A549 (cell line): Measurements from ENCODE around the gene CHD9. TPM values are rescaled to one million over a fixed set of nuclear protein-coding genes. Genes with fewer than 3 reads are reported as not detected.

Experiments used
- CHD4 ChIP-seq: fragments of 200-600 bp; sonication (generic); IDR thresholded peaks from 2 replicates; pipeline ENCODE4 v1.6.1; 2016; ENCODE audit warnings: antibody characterized with exemption, mild to moderate bottlenecking, borderline replicate concordance
- EHMT2 ChIP-seq: fragments of 200-600 bp; sonication (generic); IDR thresholded peaks from 2 replicates; pipeline ENCODE4 v1.6.1; 2016; ENCODE audit warnings: antibody characterized with exemption, low read depth, mild to moderate bottlenecking, moderate library complexity
- FOSL2 ChIP-seq, 2 experiments: fragments of 450-650 bp in 1 of 2; fragments of >200 bp in 1 of 2; sonication (Bioruptor Twin) in 1 of 2; formaldehyde crosslinking; IDR thresholded peaks; 2 replicates each; pipeline versions ENCODE4 v1.5.0 to v1.6.1; 2016 to 2020; ENCODE audit warnings: mild to moderate bottlenecking in 1 of 2, moderate library complexity in 1 of 2
- FOXS1 ChIP-seq: fragments of 250-450 bp; sonication (Bioruptor Pico); IDR thresholded peaks from 2 replicates; pipeline ENCODE4 v1.5.0; 2020; ENCODE audit warnings: mild to moderate bottlenecking, moderate library complexity
- HEYL ChIP-seq: fragments of 250-450 bp; sonication (Bioruptor Pico); IDR thresholded peaks from 2 replicates; pipeline ENCODE4 v1.8.0; 2021; ENCODE audit warnings: mild to moderate bottlenecking, moderate library complexity
- HOXB5 ChIP-seq: fragments of 250-450 bp; sonication (Bioruptor Pico); IDR thresholded peaks from 2 replicates; pipeline ENCODE4 v1.5.0; 2020; ENCODE audit warnings: mild to moderate bottlenecking, moderate library complexity
- KDM1A ChIP-seq: fragments of 200-600 bp; sonication (generic); IDR thresholded peaks from 2 replicates; pipeline ENCODE4 v1.6.1; 2016; ENCODE audit warnings: low read depth, mild to moderate bottlenecking
- MAFK ChIP-seq: fragments of 450-650 bp; IDR thresholded peaks from 2 replicates; pipeline ENCODE4 v1.6.1; 2014; ENCODE audit not compliant: partially characterized antibody
- PHF8 ChIP-seq: fragments of 200-600 bp; sonication (generic); IDR thresholded peaks from 2 replicates; pipeline ENCODE4 v1.6.1; 2016; ENCODE audit warnings: low read depth, mild to moderate bottlenecking, antibody characterized with exemption, moderate library complexity, borderline replicate concordance
- RARB ChIP-seq: fragments of 250-450 bp; sonication (Bioruptor Pico); IDR thresholded peaks from 2 replicates; pipeline ENCODE4 v1.8.0; 2021; ENCODE audit warnings: mild to moderate bottlenecking, moderate library complexity
- RCOR1 ChIP-seq: fragments of 150-350 bp; IDR thresholded peaks from 2 replicates; pipeline ENCODE4 v1.6.1; 2014; ENCODE audit warnings: antibody characterized with exemption, low read length, low read depth
- RFX5 ChIP-seq: fragments of 450-650 bp; IDR thresholded peaks from 2 replicates; pipeline ENCODE4 v1.7.1; 2014; ENCODE audit warnings: antibody characterized with exemption, mild to moderate bottlenecking, moderate library complexity
- SREBF2 ChIP-seq: fragments of 450-650 bp; IDR thresholded peaks from 2 replicates; pipeline ENCODE4 v1.6.1; 2014; ENCODE audit warnings: mild to moderate bottlenecking, moderate library complexity
- ZNF302 ChIP-seq: fragments of 250-450 bp; sonication (Bioruptor Pico); IDR thresholded peaks from 2 replicates; pipeline ENCODE4 v1.9.0; 2021; ENCODE audit warnings: inconsistent platforms, mild to moderate bottlenecking, moderate library complexity
- ZSCAN20 ChIP-seq: fragments of 250-450 bp; sonication (Bioruptor Pico); IDR thresholded peaks from 2 replicates; pipeline ENCODE4 v1.8.0; 2022; ENCODE audit warnings: mild to moderate bottlenecking, moderate library complexity
- polyA plus RNA-seq, 4 experiments: library from polyadenylated mRNA; depleted of rRNA in 3 of 4; stranded (reverse); fragments of >200 nt; fragmentation: RNase III in 1 of 4; extraction: RNeasy Plus Mini Kit Qiagen cat#74134 plus additional on column Dnase treatment in 1 of 4; gene quantifications; 2 replicates in 3 of 4; 3 replicates in 1 of 4; pipeline ENCODE4 v1.2.3, GENCODE V29; 2011 to 2017
- TF ChIP-seq, protein P1 (sequence below): IDR thresholded peaks from 2 replicates; pipeline ENCODE4 v1.6.1; 2012
- TF ChIP-seq, protein P2 (sequence below): IDR thresholded peaks from 2 replicates; pipeline ENCODE4 v1.6.1; 2012; ENCODE audit warnings: low read depth, borderline replicate concordance
- TF ChIP-seq, protein P3 (sequence below): fragments of >200 bp; sonication (Bioruptor Twin); formaldehyde crosslinking; IDR thresholded peaks from 3 replicates; pipeline ENCODE4 v1.5.1; 2016
- TF ChIP-seq, protein P4 (sequence below): fragments of 150-350 bp; IDR thresholded peaks from 2 replicates; pipeline ENCODE4 v1.6.1; 2014; ENCODE audit warnings: low read depth, mild to moderate bottlenecking, low read length
- TF ChIP-seq, protein P5 (sequence below): fragments of >200 bp; sonication (Bioruptor Twin); formaldehyde crosslinking; IDR thresholded peaks from 3 replicates; pipeline ENCODE4 v1.6.1; 2016
- TF ChIP-seq, protein P6 (sequence below): fragments of 250-450 bp; sonication (Bioruptor Pico); IDR thresholded peaks from 2 replicates; pipeline ENCODE4 v1.5.0; 2020; ENCODE audit warnings: low read depth, mild to moderate bottlenecking, moderate library complexity
- TF ChIP-seq, protein P7 (sequence below): IDR thresholded peaks from 2 replicates; pipeline ENCODE4 v1.6.1; 2012

The CHD9 gene
- polyA plus RNA-seq, 2 of the 4 experiments (the other 2 are of a cell fraction): 17.8 to 51.6 TPM

DNA sequence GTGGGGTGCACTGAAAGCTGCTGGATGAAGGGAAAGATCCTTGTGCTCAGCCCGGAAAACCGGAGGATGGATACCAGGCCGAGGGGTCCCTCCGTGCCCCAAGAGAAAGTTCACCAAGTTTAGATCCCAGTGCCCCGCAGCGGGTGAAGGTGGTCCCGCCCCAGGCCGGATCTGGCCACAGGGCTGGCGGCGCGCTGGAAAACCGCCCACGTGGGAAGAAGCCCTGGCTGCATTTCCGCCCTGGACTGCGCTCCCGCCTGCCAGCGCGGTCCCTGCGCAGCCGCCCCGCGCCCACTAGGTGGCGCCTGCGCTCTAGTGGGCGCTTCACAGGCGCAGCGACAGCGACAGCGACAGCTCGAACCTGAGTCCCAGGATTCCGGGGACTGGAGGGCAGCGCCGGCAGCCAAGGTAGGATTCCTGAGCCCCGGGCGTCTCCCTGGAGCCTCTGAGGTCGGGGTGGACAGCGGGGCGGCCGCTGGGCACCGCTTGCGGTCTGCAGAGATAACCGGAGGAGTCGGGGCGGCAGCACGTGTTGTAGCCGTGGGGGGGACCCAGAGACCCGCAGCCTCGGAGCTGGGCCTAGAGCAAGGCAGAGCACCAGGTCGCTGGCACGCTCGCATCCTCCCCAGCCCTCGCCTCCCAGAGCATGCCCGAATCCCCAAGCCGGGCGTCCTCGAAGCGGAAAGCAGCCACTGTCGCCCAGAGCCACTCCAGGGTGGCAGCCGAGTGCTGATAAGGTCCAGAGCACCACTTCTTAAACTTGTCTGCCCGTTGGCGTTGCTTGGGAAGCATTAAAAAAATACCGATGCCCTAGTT, at the start of gene CHD9 (continued):
- TF ChIP-seq, protein P1, sequence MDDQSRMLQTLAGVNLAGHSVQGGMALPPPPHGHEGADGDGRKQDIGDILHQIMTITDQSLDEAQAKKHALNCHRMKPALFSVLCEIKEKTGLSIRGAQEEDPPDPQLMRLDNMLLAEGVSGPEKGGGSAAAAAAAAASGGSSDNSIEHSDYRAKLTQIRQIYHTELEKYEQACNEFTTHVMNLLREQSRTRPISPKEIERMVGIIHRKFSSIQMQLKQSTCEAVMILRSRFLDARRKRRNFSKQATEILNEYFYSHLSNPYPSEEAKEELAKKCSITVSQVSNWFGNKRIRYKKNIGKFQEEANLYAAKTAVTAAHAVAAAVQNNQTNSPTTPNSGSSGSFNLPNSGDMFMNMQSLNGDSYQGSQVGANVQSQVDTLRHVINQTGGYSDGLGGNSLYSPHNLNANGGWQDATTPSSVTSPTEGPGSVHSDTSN: no peak
- TF ChIP-seq, protein P2, sequence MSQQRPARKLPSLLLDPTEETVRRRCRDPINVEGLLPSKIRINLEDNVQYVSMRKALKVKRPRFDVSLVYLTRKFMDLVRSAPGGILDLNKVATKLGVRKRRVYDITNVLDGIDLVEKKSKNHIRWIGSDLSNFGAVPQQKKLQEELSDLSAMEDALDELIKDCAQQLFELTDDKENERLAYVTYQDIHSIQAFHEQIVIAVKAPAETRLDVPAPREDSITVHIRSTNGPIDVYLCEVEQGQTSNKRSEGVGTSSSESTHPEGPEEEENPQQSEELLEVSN: peak; percentile 93
- no peak for TF ChIP-seq RCOR1
- TF ChIP-seq, protein P3, sequence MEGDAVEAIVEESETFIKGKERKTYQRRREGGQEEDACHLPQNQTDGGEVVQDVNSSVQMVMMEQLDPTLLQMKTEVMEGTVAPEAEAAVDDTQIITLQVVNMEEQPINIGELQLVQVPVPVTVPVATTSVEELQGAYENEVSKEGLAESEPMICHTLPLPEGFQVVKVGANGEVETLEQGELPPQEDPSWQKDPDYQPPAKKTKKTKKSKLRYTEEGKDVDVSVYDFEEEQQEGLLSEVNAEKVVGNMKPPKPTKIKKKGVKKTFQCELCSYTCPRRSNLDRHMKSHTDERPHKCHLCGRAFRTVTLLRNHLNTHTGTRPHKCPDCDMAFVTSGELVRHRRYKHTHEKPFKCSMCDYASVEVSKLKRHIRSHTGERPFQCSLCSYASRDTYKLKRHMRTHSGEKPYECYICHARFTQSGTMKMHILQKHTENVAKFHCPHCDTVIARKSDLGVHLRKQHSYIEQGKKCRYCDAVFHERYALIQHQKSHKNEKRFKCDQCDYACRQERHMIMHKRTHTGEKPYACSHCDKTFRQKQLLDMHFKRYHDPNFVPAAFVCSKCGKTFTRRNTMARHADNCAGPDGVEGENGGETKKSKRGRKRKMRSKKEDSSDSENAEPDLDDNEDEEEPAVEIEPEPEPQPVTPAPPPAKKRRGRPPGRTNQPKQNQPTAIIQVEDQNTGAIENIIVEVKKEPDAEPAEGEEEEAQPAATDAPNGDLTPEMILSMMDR: peak; percentile 98
- TF ChIP-seq HEYL (CRISPR knock-in tag): no peak
- no peak for TF ChIP-seq FOXS1
- no peak for TF ChIP-seq MAFK
- TF ChIP-seq EHMT2: no peak
- TF ChIP-seq, protein P4, sequence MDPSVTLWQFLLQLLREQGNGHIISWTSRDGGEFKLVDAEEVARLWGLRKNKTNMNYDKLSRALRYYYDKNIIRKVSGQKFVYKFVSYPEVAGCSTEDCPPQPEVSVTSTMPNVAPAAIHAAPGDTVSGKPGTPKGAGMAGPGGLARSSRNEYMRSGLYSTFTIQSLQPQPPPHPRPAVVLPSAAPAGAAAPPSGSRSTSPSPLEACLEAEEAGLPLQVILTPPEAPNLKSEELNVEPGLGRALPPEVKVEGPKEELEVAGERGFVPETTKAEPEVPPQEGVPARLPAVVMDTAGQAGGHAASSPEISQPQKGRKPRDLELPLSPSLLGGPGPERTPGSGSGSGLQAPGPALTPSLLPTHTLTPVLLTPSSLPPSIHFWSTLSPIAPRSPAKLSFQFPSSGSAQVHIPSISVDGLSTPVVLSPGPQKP: no peak
- TF ChIP-seq, protein P5, sequence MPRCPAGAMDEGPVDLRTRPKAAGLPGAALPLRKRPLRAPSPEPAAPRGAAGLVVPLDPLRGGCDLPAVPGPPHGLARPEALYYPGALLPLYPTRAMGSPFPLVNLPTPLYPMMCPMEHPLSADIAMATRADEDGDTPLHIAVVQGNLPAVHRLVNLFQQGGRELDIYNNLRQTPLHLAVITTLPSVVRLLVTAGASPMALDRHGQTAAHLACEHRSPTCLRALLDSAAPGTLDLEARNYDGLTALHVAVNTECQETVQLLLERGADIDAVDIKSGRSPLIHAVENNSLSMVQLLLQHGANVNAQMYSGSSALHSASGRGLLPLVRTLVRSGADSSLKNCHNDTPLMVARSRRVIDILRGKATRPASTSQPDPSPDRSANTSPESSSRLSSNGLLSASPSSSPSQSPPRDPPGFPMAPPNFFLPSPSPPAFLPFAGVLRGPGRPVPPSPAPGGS: peak; percentile 32; the same call in 1 of the 3 replicates
- no peak for TF ChIP-seq RARB
- TF ChIP-seq, protein P6, sequence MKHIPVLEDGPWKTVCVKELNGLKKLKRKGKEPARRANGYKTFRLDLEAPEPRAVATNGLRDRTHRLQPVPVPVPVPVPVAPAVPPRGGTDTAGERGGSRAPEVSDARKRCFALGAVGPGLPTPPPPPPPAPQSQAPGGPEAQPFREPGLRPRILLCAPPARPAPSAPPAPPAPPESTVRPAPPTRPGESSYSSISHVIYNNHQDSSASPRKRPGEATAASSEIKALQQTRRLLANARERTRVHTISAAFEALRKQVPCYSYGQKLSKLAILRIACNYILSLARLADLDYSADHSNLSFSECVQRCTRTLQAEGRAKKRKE: 0 out of 2 replicates have a peak, but pooled peaks have one; percentile 3
- TF ChIP-seq ZSCAN20 (CRISPR knock-in tag): no peak
- 0 out of 2 replicates have a peak, but pooled peaks have one; percentile 12 for TF ChIP-seq PHF8
- TF ChIP-seq, protein P7, sequence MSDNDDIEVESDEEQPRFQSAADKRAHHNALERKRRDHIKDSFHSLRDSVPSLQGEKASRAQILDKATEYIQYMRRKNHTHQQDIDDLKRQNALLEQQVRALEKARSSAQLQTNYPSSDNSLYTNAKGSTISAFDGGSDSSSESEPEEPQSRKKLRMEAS: peak; percentile 96
- peak; percentile 40; the same call in 1 of the 2 replicates for TF ChIP-seq HOXB5 (CRISPR knock-in tag)
- no peak for TF ChIP-seq KDM1A
- TF ChIP-seq FOSL2 (IDR thresholded peaks at IDR 0.05): no peak
- peak; percentile 41 for TF ChIP-seq FOSL2 (CRISPR knock-in tag; IDR thresholded peaks at IDR 0.05)
- TF ChIP-seq CHD4: no peak
- no peak for TF ChIP-seq SREBF2
- no peak for TF ChIP-seq RFX5
- TF ChIP-seq ZNF302: no peak; the same call in 1 of the 2 replicates
